Prostate gland (tissue), 2 donors: ENCODE measurements around the gene AKT1S1. TPM values are rescaled to one million over a fixed set of nuclear protein-coding genes. Genes with fewer than 3 reads are reported as not detected.

Experiments used
- DNase-seq: peaks from one replicate; pipeline ENCODE4 v3.0.0-alpha.2; 2019; ENCODE audit warnings: low spot score
- H3K27ac ChIP-seq, 2 donors: fragments of 200-600 bp; sonication (generic); 2 replicates each; pipeline ENCODE4 v1.5.1; 2017 to 2019
- H3K27me3 ChIP-seq: fragments of 200-600 bp; sonication (generic); replicated peaks from 2 replicates; pipeline ENCODE4 v1.5.1; 2019; ENCODE audit not compliant: insufficient read depth
- H3K36me3 ChIP-seq, 2 donors: fragments of 200-600 bp; sonication (generic); 1 replicate in 1 of 2; 2 replicates in 1 of 2; pipeline versions ENCODE4 v1.5.1 to v1.8.1; 2017 to 2019
- H3K4me1 ChIP-seq: fragments of 200-600 bp; sonication (generic); replicated peaks from 2 replicates; pipeline ENCODE4 v1.5.1; 2019
- H3K4me3 ChIP-seq, 2 donors: fragments of 200-600 bp; sonication (generic); 2 replicates each; pipeline ENCODE4 v1.5.1; 2017 to 2019
- H3K9me3 ChIP-seq: fragments of 200-600 bp; sonication (generic); 2 replicates; pipeline ENCODE4 v1.5.1; 2017
- CTCF ChIP-seq, 4 experiments: fragments of 200-600 bp in 2 of 4; fragments of 450-650 bp in 2 of 4; sonication (generic) in 2 of 4; IDR thresholded peaks; 1 replicate in 3 of 4; 2 replicates in 1 of 4; pipeline ENCODE4 v1.5.1; 2016 to 2019; ENCODE audit warnings: antibody characterized with exemption in 4 of 4, mild to moderate bottlenecking in 2 of 4, moderate library complexity in 2 of 4
- POLR2A ChIP-seq: fragments of 450-650 bp; IDR thresholded peaks from one replicate; pipeline ENCODE4 v1.6.1; 2016; ENCODE audit warnings: antibody characterized with exemption, mild to moderate bottlenecking
- POLR2AphosphoS5 ChIP-seq: sonication (generic); formaldehyde crosslinking; IDR thresholded peaks from one replicate; pipeline ENCODE4 v1.6.1; 2017; ENCODE audit warnings: antibody characterized with exemption
- WGBS: methylation state at CpG from one replicate; pipeline ENCODE4 v1.1.5; 2018; 5-methylcytosine and 5-hydroxymethylcytosine counted together
- intact Hi-C: fragments of 100-400 bp; cut with DNase I; formaldehyde crosslinking; loops from one replicate; pipeline ENCODE4 v1.14.2; 2022
- total RNA-seq, 2 donors: library from RNA; depleted of rRNA; stranded (reverse); fragments of >200 nt; gene quantifications; one replicate each; pipeline ENCODE4 v1.1.0, GENCODE V29; 2016

AKT1S1 gene
- total RNA-seq, 2 donors from 2014 or later = 27.6 to 30.2 TPM

GRCh38 chr19:49831592-49831991 lies 45.6 kb downstream of the AKT1S1 start:
- Histone ChIP-seq H3K27ac (no peak overlapping the region), H3K9me3 (no peaks in the 10 kb centered on the region), H3K4me1 (no peaks in the 10 kb centered on the region), H3K4me3 (no peak overlapping the region), H3K36me3 (peaks cover 4 to 48% of the 10 kb centered on the region in 2 donors), H3K27me3 (no peaks in the 10 kb centered on the region)
- DNase-seq = no peak
- intact Hi-C loops = no loop called here
- WGBS = 94% methylated on average over 8 of the region's 8 CpGs
- no peak for TF ChIP-seq POLR2A
- TF ChIP-seq CTCF (IDR thresholded peaks at IDR 0.05) = no peak
- TF ChIP-seq POLR2AphosphoS5 = no peak

GRCh38 chr19:49830766-49831165 lies 46.4 kb downstream of the AKT1S1 start:
- no peaks in the 10 kb centered on the region for H3K27me3 ChIP-seq
- WGBS = 92% methylated on average over 11 of the region's 12 CpGs
- H3K36me3 ChIP-seq = peaks cover 4 to 41% of the 10 kb centered on the region in 2 donors
- no peak overlapping the region for H3K4me3 ChIP-seq
- H3K27ac ChIP-seq = no peak overlapping the region
- H3K9me3 ChIP-seq = no peaks in the 10 kb centered on the region
- no peaks in the 10 kb centered on the region for H3K4me1 ChIP-seq
- no peak for DNase-seq
- intact Hi-C loops = no loop called here
- TF ChIP-seq CTCF (IDR thresholded peaks at IDR 0.05) = no peak
- no peak for TF ChIP-seq POLR2AphosphoS5
- TF ChIP-seq POLR2A = no peak

- 97% methylated on average over 14 of the region's 18 CpGs for WGBS
- no peaks in the 10 kb centered on the region for H3K27me3 ChIP-seq
- no peaks in the 10 kb centered on the region for H3K9me3 ChIP-seq
- no peak overlapping the region for H3K4me3 ChIP-seq
- DNase-seq = no peak
- no peaks in the 10 kb centered on the region for H3K4me1 ChIP-seq
- H3K36me3 ChIP-seq = peaks cover 0 to 31% of the 10 kb centered on the region in 2 donors
- H3K27ac ChIP-seq = no peak overlapping the region
- TF ChIP-seq POLR2A = no peak
- TF ChIP-seq CTCF (IDR thresholded peaks at IDR 0.05) = no peak
- TF ChIP-seq POLR2AphosphoS5 = no peak
- intact Hi-C loops = no loop called here
Measured at GRCh38 chr19:49829721-49830120, 47.4 kb downstream of the AKT1S1 start.

- WGBS = 90% methylated on average over 8 of the region's 8 CpGs
- Histone ChIP-seq H3K27me3 (no peaks in the 10 kb centered on the region), H3K36me3 (peaks cover 0 to 30% of the 10 kb centered on the region in 2 donors), H3K27ac (no peak overlapping the region), H3K9me3 (no peaks in the 10 kb centered on the region), H3K4me3 (no peak overlapping the region), H3K4me1 (no peaks in the 10 kb centered on the region)
- TF ChIP-seq POLR2A (no peak), POLR2AphosphoS5 (no peak), CTCF (IDR thresholded peaks at IDR 0.05) (no peak)
- no peak for DNase-seq
- intact Hi-C loops = no loop called here
Measured at GRCh38 chr19:49829200-49829599, 48.0 kb downstream of the AKT1S1 start.

GRCh38 chr19:49827034-49827433 lies 50.1 kb downstream of the AKT1S1 start:
- Histone ChIP-seq H3K9me3 (no peaks in the 10 kb centered on the region), H3K27ac (no peak overlapping the region), H3K36me3 (peaks cover 0 to 11% of the 10 kb centered on the region in 2 donors), H3K27me3 (no peaks in the 10 kb centered on the region), H3K4me1 (no peaks in the 10 kb centered on the region), H3K4me3 (no peak overlapping the region)
- no peak for DNase-seq
- intact Hi-C loops = no loop called here
- 87% methylated on average over 14 of the region's 14 CpGs for WGBS
- TF ChIP-seq CTCF (IDR thresholded peaks at IDR 0.05) (no peak), POLR2A (no peak), POLR2AphosphoS5 (no peak)
